Right hindlimb (tissue), 1 donor: ENCODE data around the gene FNDC3B.

ENCODE experiments used
- DNase-seq: peaks from one replicate; pipeline ENCODE4 v3.0.0-alpha.2; 2018

The FNDC3B gene

GRCh38 chr3:172120912-172121311, 81.5 kb downstream of the FNDC3B start:
- DNase-seq: no peak

- DNase-seq: no peak
These were observed 82.6 kb downstream of the FNDC3B start for GRCh38 chr3:172121981-172122380.

- no peak for DNase-seq
These were observed 84.9 kb downstream of the FNDC3B start for GRCh38 chr3:172124271-172124670.

GRCh38 chr3:172125053-172125452, 85.7 kb downstream of the FNDC3B start:
- no peak for DNase-seq

GRCh38 chr3:172125963-172126457, 86.6 kb downstream of the FNDC3B start:
- peak; percentile 92 for DNase-seq

- no peak for DNase-seq
These were observed 87.4 kb downstream of the FNDC3B start for GRCh38 chr3:172126741-172127140.

GRCh38 chr3:172127141-172127540, 87.8 kb downstream of the FNDC3B start:
- DNase-seq: no peak

- DNase-seq: no peak
These were observed 88.7 kb downstream of the FNDC3B start for GRCh38 chr3:172127929-172128580.

GRCh38 chr3:172128858-172129257, 89.5 kb downstream of the FNDC3B start:
- no peak for DNase-seq

GRCh38 chr3:172129498-172129849, 90.1 kb downstream of the FNDC3B start:
- DNase-seq: no peak

- DNase-seq: peak; percentile 77
These were observed 90.7 kb downstream of the FNDC3B start for GRCh38 chr3:172129850-172130716.

GRCh38 chr3:172130717-172131050, 91.3 kb downstream of the FNDC3B start:
- DNase-seq: no peak

GRCh38 chr3:172131746-172132145, 92.4 kb downstream of the FNDC3B start:
- DNase-seq: no peak

GRCh38 chr3:172132159-172132586, 92.8 kb downstream of the FNDC3B start:
- DNase-seq: no peak

GRCh38 chr3:172132721-172133311, 93.4 kb downstream of the FNDC3B start:
- DNase-seq: no peak

GRCh38 chr3:172133838-172134237, 94.5 kb downstream of the FNDC3B start:
- no peak for DNase-seq

- DNase-seq: no peak
These were observed 95.0 kb downstream of the FNDC3B start for GRCh38 chr3:172134352-172134751.

GRCh38 chr3:172135185-172135584, 95.8 kb downstream of the FNDC3B start:
- no peak for DNase-seq

- DNase-seq: no peak
These were observed 96.4 kb downstream of the FNDC3B start for GRCh38 chr3:172135820-172136219.

GRCh38 chr3:172136330-172136729, 97.0 kb downstream of the FNDC3B start:
- DNase-seq: no peak

- DNase-seq: no peak
These were observed 98.2 kb downstream of the FNDC3B start for GRCh38 chr3:172137287-172138192.

GRCh38 chr3:172138193-172138537, 98.8 kb downstream of the FNDC3B start:
- DNase-seq: no peak
